ENCODE measurements around the gene PPP2R5B.

GRCh38 chr11:64963072-64963631, 38.7 kb downstream of the PPP2R5B start:
- no peak for TF ChIP-seq CTCF (IDR thresholded peaks at IDR 0.05)
- no peak for TF ChIP-seq ZFX (IDR thresholded peaks at IDR 0.05; ENCODE audit: borderline replicate concordance)

All from 22Rv1 (cell line).